IMR-90 (cell line): ENCODE data around the gene CCL27. TPM values are rescaled to one million over a fixed set of nuclear protein-coding genes. Genes with fewer than 3 reads are reported as not detected.

Experiments
- ATAC-seq: fragments of 200-7000 bp; cut with Tn5 transposase; 2 replicates; pipeline ENCODE4 v1.9.1; 2020; ENCODE audit warnings: low read depth, mild to moderate bottlenecking, moderate library complexity
- BruUV-seq: library from RNA; stranded (reverse); fragments of 400-500 nt; replicated peaks from 2 replicates; lab custom pipeline; 2021; lab: Mats Ljungman, UMichigan
- CTCF ChIA-PET: fragments of 300-600 bp; formaldehyde crosslinking; extraction: SDS; loops from one replicate; lab custom pipeline; 2021; ENCODE audit warnings: antibody characterized with exemption; lab: Yijun Ruan, JAX
- POLR2A ChIA-PET: fragments of 300-600 bp; sonication (Branson Sonifier 250); formaldehyde crosslinking; loops from one replicate; lab custom pipeline; 2022; ENCODE audit warnings: antibody characterized with exemption; ENCODE audit not compliant: unreplicated experiment; lab: Charles Lee
- DNase-seq: peaks from one replicate; pipeline ENCODE4 v3.0.0; 2013
- H2AFZ ChIP-seq: replicated peaks from 2 replicates; pipeline ENCODE3; 2013; ENCODE audit warnings: low read length, mild to moderate bottlenecking; ENCODE audit not compliant: poor library complexity
- H2AK5ac ChIP-seq: 2 replicates; pipeline ENCODE4 v1.6.1; 2013; ENCODE audit warnings: low read depth, low read length, inconsistent platforms
- H2AK9ac ChIP-seq: replicated peaks from 2 replicates; pipeline ENCODE3; 2013; ENCODE audit warnings: mild to moderate bottlenecking, low read depth, low read length, moderate library complexity; ENCODE audit not compliant: poor library complexity
- H2BK120ac ChIP-seq: 2 replicates; pipeline ENCODE4 v1.6.1; 2013; ENCODE audit warnings: low read depth, low read length, inconsistent platforms
- H2BK15ac ChIP-seq: 3 replicates; pipeline ENCODE4 v1.6.1; 2013; ENCODE audit warnings: low read depth, low read length, inconsistent platforms
- H2BK20ac ChIP-seq: 2 replicates; pipeline ENCODE4 v1.6.1; 2013; ENCODE audit warnings: low read depth, mild to moderate bottlenecking, inconsistent platforms, low read length, moderate library complexity
- H2BK5ac ChIP-seq: 2 replicates; pipeline ENCODE4 v1.6.1; 2013; ENCODE audit warnings: mild to moderate bottlenecking, low read depth, low read length, inconsistent platforms; ENCODE audit not compliant: poor library complexity, severe bottlenecking
- H3K14ac ChIP-seq: replicated peaks from 2 replicates; pipeline ENCODE4 v1.6.1; 2013; ENCODE audit warnings: low read depth, low read length, inconsistent platforms
- H3K18ac ChIP-seq: 2 replicates; pipeline ENCODE4 v1.6.1; 2013; ENCODE audit warnings: low read depth, low read length, control low read depth
- H3K23ac ChIP-seq: 2 replicates; pipeline ENCODE4 v1.6.1; 2013; ENCODE audit warnings: low read depth, low read length, inconsistent platforms
- H3K27ac ChIP-seq: 2 replicates; pipeline ENCODE4 v1.5.1; 2013; ENCODE audit warnings: mild to moderate bottlenecking, control low read depth, low read length; ENCODE audit not compliant: insufficient read depth
- H3K27me3 ChIP-seq: 2 replicates; pipeline ENCODE4 v1.6.1; 2013; ENCODE audit warnings: low read length; ENCODE audit not compliant: control insufficient read depth, insufficient read depth
- H3K36me3 ChIP-seq: 2 replicates; pipeline ENCODE4 v1.6.1; 2013; ENCODE audit warnings: low read length, mixed read lengths; ENCODE audit not compliant: control insufficient read depth, insufficient read depth
- H3K4ac ChIP-seq: 2 replicates; pipeline ENCODE4 v1.6.1; 2013; ENCODE audit warnings: low read depth, low read length, inconsistent platforms
- H3K4me1 ChIP-seq: 2 replicates; pipeline ENCODE4 v1.6.1; 2013; ENCODE audit warnings: low read length, mixed read lengths; ENCODE audit not compliant: control insufficient read depth, insufficient read depth
- H3K4me2 ChIP-seq: 2 replicates; pipeline ENCODE4 v1.6.1; 2013; ENCODE audit warnings: low read depth, mild to moderate bottlenecking, control low read depth, low read length, moderate library complexity
- H3K4me3 ChIP-seq: 2 replicates; pipeline ENCODE4 v1.5.1; 2013; ENCODE audit warnings: low read depth, mild to moderate bottlenecking, control low read depth, low read length, moderate library complexity; ENCODE audit not compliant: insufficient read depth
- H3K56ac ChIP-seq: 2 replicates; pipeline ENCODE4 v1.6.1; 2013; ENCODE audit warnings: low read length, inconsistent platforms; ENCODE audit not compliant: insufficient read depth; ENCODE audit errors: extremely low read depth
- H3K79me1 ChIP-seq, 2 experiments: 2 replicates each; pipeline ENCODE4 v1.6.1; 2013; ENCODE audit warnings: low read length in 2 of 2, inconsistent platforms in 1 of 2, low read depth in 1 of 2
- H3K9ac ChIP-seq: 2 replicates; pipeline ENCODE4 v1.6.1; 2013; ENCODE audit warnings: low read depth, low read length, control low read depth
- H3K9me1 ChIP-seq: 2 replicates; pipeline ENCODE4 v1.6.1; 2013; ENCODE audit warnings: low read length, inconsistent platforms; ENCODE audit not compliant: insufficient read depth
- H3K9me3 ChIP-seq: 2 replicates; pipeline ENCODE4 v1.6.1; 2013; ENCODE audit warnings: low read length; ENCODE audit not compliant: control insufficient read depth, insufficient read depth
- H4K20me1 ChIP-seq: 2 replicates; pipeline ENCODE4 v1.6.1; 2013; ENCODE audit warnings: low read length, inconsistent platforms; ENCODE audit not compliant: insufficient read depth
- H4K5ac ChIP-seq: 2 replicates; pipeline ENCODE4 v1.6.1; 2013; ENCODE audit warnings: mild to moderate bottlenecking, low read depth, low read length, control low read depth
- H4K8ac ChIP-seq, 2 experiments: 2 replicates each; pipeline ENCODE4 v1.6.1; 2013; ENCODE audit warnings: low read depth in 2 of 2, low read length in 2 of 2, control low read depth in 1 of 2, inconsistent platforms in 1 of 2
- H4K91ac ChIP-seq: 2 replicates; pipeline ENCODE4 v1.6.1; 2013; ENCODE audit warnings: low read depth, low read length, inconsistent platforms; ENCODE audit not compliant: insufficient read depth
- BHLHE40 ChIP-seq: fragments of 150-350 bp; IDR thresholded peaks from 2 replicates; pipeline ENCODE4 v1.6.1; 2016; ENCODE audit warnings: mild to moderate bottlenecking, low read depth, low read length
- CEBPB ChIP-seq: IDR thresholded peaks from 2 replicates; pipeline ENCODE4 v1.6.1; 2012; ENCODE audit warnings: low read depth, low read length, improper control_type of control experiment
- CHD1 ChIP-seq: IDR thresholded peaks from 2 replicates; pipeline ENCODE4 v1.6.1; 2012; ENCODE audit warnings: low read depth, low read length, improper control_type of control experiment
- CTCF ChIP-seq: conservative IDR thresholded peaks from 2 replicates; pipeline ENCODE4 v1.5.1; 2012; ENCODE audit warnings: mild to moderate bottlenecking, low read depth, low read length, improper control_type of control experiment
- ELK1 ChIP-seq: fragments of 150-350 bp; IDR thresholded peaks from 2 replicates; pipeline ENCODE4 v1.6.1; 2016; ENCODE audit warnings: low read depth, mild to moderate bottlenecking, low read length, moderate library complexity, borderline replicate concordance
- FOS ChIP-seq: fragments of 150-350 bp; IDR thresholded peaks from 2 replicates; pipeline ENCODE4 v1.6.1; 2016; ENCODE audit warnings: low read depth, low read length
- MAFK ChIP-seq: IDR thresholded peaks from 2 replicates; pipeline ENCODE4 v1.6.1; 2012; ENCODE audit warnings: low read depth, low read length, improper control_type of control experiment
- MXI1 ChIP-seq: IDR thresholded peaks from 2 replicates; pipeline ENCODE4 v1.6.1; 2012; ENCODE audit warnings: low read depth, mild to moderate bottlenecking, low read length, moderate library complexity, borderline replicate concordance
- NFE2L2 ChIP-seq: fragments of 150-350 bp; IDR thresholded peaks from 2 replicates; pipeline ENCODE4 v1.6.1; 2016; ENCODE audit warnings: low read depth, mild to moderate bottlenecking, low read length
- POLR2A ChIP-seq: IDR thresholded peaks from 2 replicates; pipeline ENCODE4 v1.6.1; 2012; ENCODE audit warnings: mild to moderate bottlenecking, low read depth, low read length
- RAD21 ChIP-seq: IDR thresholded peaks from 2 replicates; pipeline ENCODE4 v1.6.1; 2012; ENCODE audit warnings: low read length, improper control_type of control experiment
- RCOR1 ChIP-seq: IDR thresholded peaks from 2 replicates; pipeline ENCODE4 v1.6.1; 2012; ENCODE audit warnings: mild to moderate bottlenecking, low read length, improper control_type of control experiment; ENCODE audit not compliant: insufficient replicate concordance
- RFX5 ChIP-seq: IDR thresholded peaks from 2 replicates; pipeline ENCODE4 v1.8.0; 2012; ENCODE audit warnings: low read depth, mild to moderate bottlenecking, low read length, moderate library complexity
- SMC3 ChIP-seq: fragments of 150-350 bp; IDR thresholded peaks from 2 replicates; pipeline ENCODE4 v1.6.1; 2016; ENCODE audit warnings: low read depth, mild to moderate bottlenecking, antibody characterized with exemption, low read length, moderate library complexity
- WGBS, 2 experiments: methylation state at CpG; one replicate each; pipeline versions ENCODE4 v1.1.5 to v1.1.7; 2013; ENCODE audit warnings: missing lambda C conversion rate in 2 of 2; ENCODE audit not compliant: insufficient read length in 1 of 2; ENCODE audit errors: extremely low coverage in 2 of 2; 5-methylcytosine and 5-hydroxymethylcytosine counted together
- dilution Hi-C: fragments of 300-500 bp; cut with HindIII; formaldehyde crosslinking; loops from one replicate; pipeline ENCODE4 v1.14.3; 2018; ENCODE audit warnings: low sequenced_read_pairs; ENCODE audit not compliant: unreplicated experiment
- in situ Hi-C: fragments of 300-500 bp; cut with MboI; formaldehyde crosslinking; loops from 3 replicates; pipeline ENCODE4 v1.14.3; 2019; ENCODE audit warnings: low sequenced_read_pairs, inconsistent platforms, mixed read lengths
- intact Hi-C: fragments of 100-400 bp; cut with micrococcal nuclease; formaldehyde crosslinking; loops from 2 replicates; pipeline ENCODE4 v1.10.0; 2022
- polyA plus RNA-seq, 3 experiments: library from polyadenylated mRNA; depleted of rRNA; stranded (reverse); fragments of >200 nt; gene quantifications; 2 replicates each; pipeline ENCODE4 v1.2.3, GENCODE V29; 2012; ENCODE audit warnings: low replicate concordance in 1 of 3
- total RNA-seq: library from RNA; depleted of rRNA; stranded (reverse); fragments of >200 nt; gene quantifications from 2 replicates; pipeline ENCODE4 v1.2.3, GENCODE V29; 2012
- TF ChIP-seq, protein P1 (sequence below): fragments of 150-350 bp; IDR thresholded peaks from 2 replicates; pipeline ENCODE4 v1.6.1; 2017; ENCODE audit warnings: mild to moderate bottlenecking, antibody characterized with exemption, low read length, low read depth

The CCL27 gene
- total and polyA plus RNA-seq, 2 of the 4 experiments (the other 2 are of a cell fraction) = 0.18 to 0.26 TPM

- no peak overlapping the region for H2BK20ac ChIP-seq
- no peak overlapping the region for H3K4me2 ChIP-seq
- no peak overlapping the region for H3K14ac ChIP-seq
- H2BK5ac ChIP-seq = no peak overlapping the region
- H4K8ac ChIP-seq = no peak overlapping the region
- no CpG with 5 or more reads among the region's 3 CpGs for WGBS, 2 experiments
- peaks cover 13% of the 10 kb centered on the region; the same call in 1 of the 2 replicates for H3K9me1 ChIP-seq
- H3K18ac ChIP-seq = no peak overlapping the region
- peaks cover 6% of the 10 kb centered on the region for H3K36me3 ChIP-seq
- ATAC-seq (no peak), DNase-seq (no peak)
- H3K27ac ChIP-seq = no peak overlapping the region
- H3K9me3 ChIP-seq = no peaks in the 10 kb centered on the region
- no peak overlapping the region for H4K5ac ChIP-seq
- H3K23ac ChIP-seq = no peak overlapping the region
- peaks cover 9% of the 10 kb centered on the region; the same call in 1 of the 2 replicates for H4K20me1 ChIP-seq
- ChIA-PET POLR2A (no interaction called here), CTCF (interaction anchor here (1.3 to 1.7 kb wide), 3 partner anchors 12 to 30 kb away, joined by 3 to 16 read pairs (median 6); partner anchors contain the start of genes DCTN3 and GALT)
- H3K4ac ChIP-seq = no peak overlapping the region
- no peak overlapping the region for H2AK9ac ChIP-seq
- BruUV-seq = TSS peak; percentile 86
- peaks cover 4% of the 10 kb centered on the region for H3K4me1 ChIP-seq
- peaks cover 13 to 36% of the 10 kb centered on the region in 2 experiments for H3K79me1 ChIP-seq
- no peak overlapping the region for H2AK5ac ChIP-seq
- peaks cover 16% of the 10 kb centered on the region for H3K27me3 ChIP-seq
- dilution Hi-C loops (no loop called here), in situ Hi-C loops (no loop called here), intact Hi-C loops (loop anchor here (1.0 kb wide), 2 partner anchors 22 to 86 kb away; partner anchors contain the start of gene RPP25L)
- H3K9ac ChIP-seq = no peak overlapping the region
- H3K56ac ChIP-seq = no peak overlapping the region
- no peak overlapping the region for H2BK120ac ChIP-seq
- H3K4me3 ChIP-seq = no peak overlapping the region
- no peak overlapping the region for H4K91ac ChIP-seq
- no peak overlapping the region for H2BK15ac ChIP-seq
- H2AFZ ChIP-seq = no peak overlapping the region
- TF ChIP-seq CHD1 (no peak), RCOR1 (no peak), MXI1 (no peak), RFX5 (no peak), CTCF (no peak), SMC3 (no peak), FOS (no peak), RAD21 (no peak), CEBPB (no peak), POLR2A (no peak), BHLHE40 (no peak), ELK1 (no peak), MAFK (no peak), NFE2L2 (no peak)
- TF ChIP-seq, protein P1, sequence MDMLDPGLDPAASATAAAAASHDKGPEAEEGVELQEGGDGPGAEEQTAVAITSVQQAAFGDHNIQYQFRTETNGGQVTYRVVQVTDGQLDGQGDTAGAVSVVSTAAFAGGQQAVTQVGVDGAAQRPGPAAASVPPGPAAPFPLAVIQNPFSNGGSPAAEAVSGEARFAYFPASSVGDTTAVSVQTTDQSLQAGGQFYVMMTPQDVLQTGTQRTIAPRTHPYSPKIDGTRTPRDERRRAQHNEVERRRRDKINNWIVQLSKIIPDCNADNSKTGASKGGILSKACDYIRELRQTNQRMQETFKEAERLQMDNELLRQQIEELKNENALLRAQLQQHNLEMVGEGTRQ = no peak
These were observed 27.8 kb downstream of the CCL27 start for GRCh38 chr9:34634551-34635248.
